MG63 (cell line): ENCODE results near the gene ZGRF1. TPM values are rescaled to one million over a fixed set of nuclear protein-coding genes. Genes with fewer than 3 reads are reported as not detected.
A peak's percentile ranks its signal among the peaks of the same experiment; 100 is the strongest.
"Not testable (repeated sequence)": the region's sequence is repeated elsewhere in the genome, so short reads cannot be mapped to it uniquely, and the experiment has no call there.

Experiments
- DNase-seq: peaks from one replicate; pipeline ENCODE4 v3.0.0-alpha.2; 2020
- H3K27me3 ChIP-seq: fragments of 250-450 bp; sonication (Bioruptor Pico); 2 replicates; pipeline ENCODE4 v1.5.1; 2020; ENCODE audit warnings: mild to moderate bottlenecking, moderate library complexity
- H3K36me3 ChIP-seq: fragments of 250-450 bp; sonication (Bioruptor Pico); 2 replicates; pipeline ENCODE4 v1.5.1; 2020; ENCODE audit warnings: mild to moderate bottlenecking, moderate library complexity
- H3K4me3 ChIP-seq: fragments of 250-450 bp; sonication (Bioruptor Pico); 2 replicates; pipeline ENCODE4 v1.5.1; 2020; ENCODE audit warnings: mild to moderate bottlenecking, moderate library complexity
- H3K9me3 ChIP-seq: fragments of 250-450 bp; sonication (Bioruptor Pico); 2 replicates; pipeline ENCODE4 v1.5.1; 2020; ENCODE audit warnings: mild to moderate bottlenecking, moderate library complexity
- total RNA-seq: library from RNA; depleted of rRNA; stranded (reverse); fragments of >200 nt; shearing (Covaris generic); gene quantifications from 2 replicates; pipeline ENCODE4 v1.2.3, GENCODE V29; 2014; ENCODE audit warnings: low replicate concordance

ZGRF1 gene
- total RNA-seq, 1 experiment from 2014 or later, result 2.5 TPM

DNA sequence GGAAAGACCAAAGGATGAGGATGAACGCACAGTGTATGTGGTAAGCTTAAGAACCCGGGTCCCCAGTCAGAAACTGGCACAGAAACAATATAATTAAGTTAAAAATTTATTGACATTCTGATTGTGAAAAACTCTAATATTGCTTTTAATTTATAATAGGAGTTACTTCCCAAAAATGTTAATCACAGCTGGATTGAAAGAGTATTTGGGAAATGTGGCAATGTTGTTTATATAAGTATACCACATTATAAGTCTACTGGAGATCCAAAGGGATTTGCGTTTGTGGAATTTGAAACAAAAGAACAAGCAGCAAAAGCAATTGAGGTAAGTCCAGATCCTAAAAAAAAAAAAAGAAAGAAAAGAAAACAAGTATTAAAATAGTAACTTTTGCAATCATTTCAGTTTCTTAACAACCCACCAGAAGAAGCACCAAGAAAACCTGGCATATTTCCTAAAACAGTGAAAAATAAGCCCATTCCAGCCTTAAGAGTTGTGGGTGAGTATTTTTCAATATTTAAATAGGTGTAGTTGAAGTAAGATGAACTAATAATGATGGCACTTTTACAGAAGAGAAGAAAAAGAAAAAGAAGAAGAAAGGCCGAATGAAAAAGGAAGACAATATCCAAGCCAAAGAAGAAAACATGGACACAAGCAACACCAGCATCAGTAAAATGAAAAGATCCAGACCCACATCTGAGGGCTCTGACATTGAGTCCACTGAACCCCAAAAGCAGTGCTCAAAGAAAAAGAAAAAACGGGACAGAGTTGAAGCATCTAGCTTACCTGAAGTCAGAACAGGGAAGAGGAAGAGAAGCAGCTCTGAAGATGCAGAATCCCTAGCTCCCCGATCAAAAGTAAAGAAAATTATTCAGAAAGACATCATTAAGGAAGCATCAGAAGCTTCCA is 10.2 kb upstream of the ZGRF1 start:
- Histone ChIP-seq H3K9me3 (no peaks in the 10 kb centered on the region), H3K4me3 (no peak overlapping the region), H3K36me3 (peaks cover 17% of the 10 kb centered on the region), H3K27me3 (no peaks in the 10 kb centered on the region)
- DNase-seq, result no peak

DNA sequence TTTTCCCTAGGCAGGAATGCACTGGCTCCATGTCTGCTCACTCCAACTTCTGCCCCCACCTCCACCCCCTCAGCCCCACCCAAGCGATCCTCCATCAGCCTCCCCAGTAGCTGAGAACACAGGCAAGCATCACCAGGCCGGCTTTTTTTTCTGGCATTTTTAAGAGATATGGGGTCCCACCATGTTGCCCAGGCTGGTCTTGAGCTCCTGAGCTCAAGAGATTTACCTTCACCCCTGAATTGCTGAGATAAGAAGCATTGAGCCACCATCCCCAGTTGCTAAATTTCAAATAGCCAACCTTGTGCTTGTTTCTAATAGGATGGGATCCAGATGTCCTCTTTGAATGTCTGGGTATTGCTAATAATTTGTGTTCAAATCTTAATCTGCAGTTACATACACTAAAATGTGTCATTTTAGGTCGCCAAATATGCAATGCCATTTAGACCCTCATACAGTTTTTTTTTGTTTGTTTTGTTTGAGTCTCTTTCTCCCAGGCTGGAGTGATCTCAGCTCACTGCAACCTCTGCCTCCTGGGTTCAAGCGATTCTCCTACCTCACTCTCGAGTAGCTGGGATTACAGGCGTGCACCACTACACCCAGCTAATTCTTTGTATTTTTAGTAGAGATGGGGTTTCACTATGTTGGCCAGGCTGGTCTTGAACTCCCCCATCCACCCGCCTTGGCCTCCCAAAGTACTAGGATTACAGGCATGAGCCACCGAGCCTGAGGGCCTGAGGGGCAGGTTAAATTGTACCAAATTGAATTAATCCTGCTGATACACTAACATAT is 9.0 kb upstream of the ZGRF1 start:
- Histone ChIP-seq H3K27me3 (no peaks in the 10 kb centered on the region), H3K36me3 (peaks cover 17% of the 10 kb centered on the region), H3K9me3 (no peaks in the 10 kb centered on the region), H3K4me3 (no peak overlapping the region)
- DNase-seq, result no peak

DNA sequence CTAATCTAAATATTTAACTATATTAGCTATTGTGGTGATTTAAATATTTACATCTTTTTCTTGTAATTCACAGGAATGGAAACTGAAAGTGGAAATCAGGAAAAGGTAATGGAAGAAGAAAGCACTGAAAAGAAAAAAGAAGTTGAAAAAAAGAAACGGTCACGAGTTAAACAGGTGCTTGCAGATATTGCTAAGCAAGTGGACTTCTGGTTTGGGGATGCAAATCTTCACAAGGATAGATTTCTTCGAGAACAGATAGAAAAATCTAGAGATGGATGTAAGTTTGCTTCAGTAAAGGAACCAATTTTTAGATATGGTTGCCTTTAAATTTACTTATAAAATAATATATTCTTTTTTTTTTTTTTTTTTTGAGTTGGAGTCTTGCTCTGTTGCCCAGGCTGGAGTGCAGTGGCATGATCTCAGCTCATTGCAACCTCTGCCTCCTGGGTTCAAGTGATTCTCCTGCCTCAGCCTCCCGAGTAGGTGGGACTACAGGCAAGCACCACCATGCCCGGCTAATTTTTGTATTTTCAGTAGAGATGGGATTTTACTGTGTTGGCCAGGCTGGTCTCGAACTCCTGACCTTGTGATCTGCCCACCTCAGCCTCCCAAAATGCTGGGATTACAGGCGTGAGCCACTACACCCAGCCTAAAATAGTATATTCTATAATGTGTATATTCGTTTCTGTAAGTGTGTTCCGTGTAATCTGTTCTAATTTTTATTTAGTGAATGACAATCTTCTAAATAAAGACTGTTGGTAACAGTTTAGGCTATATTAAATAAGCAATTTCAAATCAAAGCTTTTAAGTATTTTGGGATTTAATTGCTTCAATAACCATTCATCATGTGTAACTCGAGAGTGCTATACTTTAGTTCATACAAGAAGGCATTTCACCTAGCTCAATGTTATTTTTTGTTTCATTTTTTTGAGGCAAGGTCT is 8.2 kb upstream of the ZGRF1 start:
- H3K9me3 ChIP-seq, H3K27me3 ChIP-seq, DNase-seq, H3K4me3 ChIP-seq: not testable (repeated sequence)
- peaks cover 10% of the 10 kb centered on the region for H3K36me3 ChIP-seq

DNA sequence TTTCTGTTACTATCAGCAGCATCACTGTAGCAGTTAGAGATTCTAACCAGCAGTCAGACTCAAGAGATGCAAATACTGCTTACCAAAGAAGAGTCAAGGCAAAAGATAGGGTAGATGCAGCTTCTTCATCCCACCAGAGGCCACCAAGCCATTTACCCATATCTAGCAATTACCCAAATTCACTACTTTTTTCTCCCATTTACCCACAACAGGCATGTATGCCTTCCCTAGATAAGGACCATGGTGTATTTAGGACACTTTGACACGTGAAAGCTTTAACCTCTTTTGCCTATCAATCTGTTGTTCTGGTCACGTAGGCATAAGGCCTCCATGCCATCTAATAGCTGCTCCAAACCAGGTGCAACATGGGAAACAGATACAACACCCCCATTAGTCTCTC is 5.8 kb upstream of the ZGRF1 start:
- peaks cover 4% of the 10 kb centered on the region for H3K36me3 ChIP-seq
- H3K4me3 ChIP-seq, result no peak overlapping the region
- no peak for DNase-seq
- no peaks in the 10 kb centered on the region for H3K27me3 ChIP-seq
- no peaks in the 10 kb centered on the region for H3K9me3 ChIP-seq

DNA sequence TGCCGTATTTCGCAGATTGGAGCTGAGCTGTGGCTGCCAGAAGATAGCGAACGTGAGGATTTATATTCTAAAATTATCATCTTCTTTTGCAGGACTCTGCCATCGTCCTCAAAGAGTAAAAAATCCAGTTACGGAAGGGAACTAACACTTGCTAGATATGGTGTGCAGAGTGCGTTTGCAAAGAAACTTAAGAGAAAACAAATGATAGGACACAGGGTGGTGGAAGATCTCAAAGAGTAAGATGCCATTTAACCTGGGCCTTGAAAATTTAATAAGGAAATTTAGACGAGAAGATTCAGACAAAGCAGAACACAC is 800 bp upstream of the ZGRF1 start:
- no peak for DNase-seq
- Histone ChIP-seq H3K36me3 (no peaks in the 10 kb centered on the region), H3K4me3 (peak overlapping the region; percentile 83), H3K9me3 (no peaks in the 10 kb centered on the region), H3K27me3 (no peaks in the 10 kb centered on the region)

DNA sequence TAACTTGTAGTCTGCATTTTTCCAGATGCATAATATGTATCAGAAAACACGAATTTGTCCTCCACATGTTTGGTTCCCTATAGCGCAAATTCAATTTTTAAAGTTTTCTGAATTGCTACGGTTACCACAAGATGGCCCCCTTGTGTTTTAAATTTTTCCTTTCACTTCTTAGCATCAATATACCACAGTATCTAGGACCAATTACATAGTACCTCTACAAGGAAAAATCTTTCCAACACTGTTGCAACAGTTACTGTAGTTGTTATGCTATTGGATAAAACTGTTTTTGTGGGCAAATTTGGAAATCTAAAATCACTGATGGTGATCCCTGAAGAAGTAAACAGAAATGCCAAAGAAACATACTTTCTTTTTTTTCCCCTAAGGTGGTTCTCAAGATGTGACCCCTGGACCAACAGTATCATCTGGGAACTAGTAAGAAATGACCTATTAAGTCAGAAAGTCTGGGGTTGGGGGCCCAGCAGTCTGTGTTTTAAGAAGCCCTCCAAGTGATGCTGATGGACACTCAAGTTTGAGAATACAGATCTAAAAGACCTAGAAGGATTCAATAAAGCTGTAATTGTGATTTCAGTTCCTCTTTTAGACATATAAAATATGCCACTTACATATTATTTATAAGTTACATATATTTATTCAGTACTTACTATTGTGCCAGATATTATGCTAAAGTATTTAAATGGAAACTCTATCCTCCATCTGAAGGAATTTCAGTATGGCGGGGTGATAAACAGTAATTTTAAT is 3.1 kb downstream of the ZGRF1 start:
- Histone ChIP-seq H3K27me3 (no peaks in the 10 kb centered on the region), H3K9me3 (no peaks in the 10 kb centered on the region), H3K4me3 (no peak overlapping the region), H3K36me3 (no peaks in the 10 kb centered on the region)
- DNase-seq, result no peak

DNA sequence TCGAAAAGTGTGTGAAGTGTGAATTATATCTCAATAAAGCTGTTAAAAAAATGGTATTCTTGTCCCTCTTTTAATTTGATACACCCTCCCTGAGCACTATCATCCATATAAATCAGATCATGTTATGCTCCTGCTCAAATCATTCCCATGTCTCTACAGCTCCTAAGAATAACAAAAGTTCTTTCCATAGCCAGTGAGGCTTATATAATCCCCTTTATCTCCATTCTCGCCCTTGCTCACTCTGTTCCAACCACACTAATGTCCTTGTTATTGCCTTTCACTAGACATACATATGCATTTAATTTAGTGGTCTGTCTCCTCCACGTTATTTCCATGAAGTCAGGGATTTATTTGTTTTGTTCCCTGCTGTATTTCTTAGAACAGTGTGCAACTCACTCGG is 10.5 kb downstream of the ZGRF1 start:
- Histone ChIP-seq H3K4me3 (no peak overlapping the region), H3K36me3 (peaks cover 3% of the 10 kb centered on the region; the same call in 1 of the 2 replicates), H3K27me3 (no peaks in the 10 kb centered on the region), H3K9me3 (no peaks in the 10 kb centered on the region)
- no peak for DNase-seq

DNA sequence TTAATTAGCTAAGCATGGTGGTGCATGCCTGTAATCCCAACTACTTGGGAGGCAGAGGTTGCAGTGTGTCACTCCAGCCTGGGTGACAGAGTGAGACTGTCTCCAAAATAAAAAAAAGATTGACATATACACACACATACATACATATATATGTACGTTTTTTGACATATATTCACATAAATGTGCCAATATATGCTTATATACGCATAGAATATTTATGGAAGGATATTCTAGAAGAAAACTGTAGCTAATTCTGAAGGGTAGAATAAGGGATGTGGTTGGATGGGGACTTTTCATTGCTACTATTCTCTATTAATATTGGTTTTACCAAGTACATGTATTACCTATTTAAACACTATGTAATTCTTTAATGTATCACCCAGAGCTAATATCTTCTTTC is 19.7 kb downstream of the ZGRF1 start:
- DNase-seq, result no peak
- no peaks in the 10 kb centered on the region for H3K9me3 ChIP-seq
- H3K4me3 ChIP-seq, result no peak overlapping the region
- H3K36me3 ChIP-seq, result peaks cover 7% of the 10 kb centered on the region
- no peaks in the 10 kb centered on the region for H3K27me3 ChIP-seq

DNA sequence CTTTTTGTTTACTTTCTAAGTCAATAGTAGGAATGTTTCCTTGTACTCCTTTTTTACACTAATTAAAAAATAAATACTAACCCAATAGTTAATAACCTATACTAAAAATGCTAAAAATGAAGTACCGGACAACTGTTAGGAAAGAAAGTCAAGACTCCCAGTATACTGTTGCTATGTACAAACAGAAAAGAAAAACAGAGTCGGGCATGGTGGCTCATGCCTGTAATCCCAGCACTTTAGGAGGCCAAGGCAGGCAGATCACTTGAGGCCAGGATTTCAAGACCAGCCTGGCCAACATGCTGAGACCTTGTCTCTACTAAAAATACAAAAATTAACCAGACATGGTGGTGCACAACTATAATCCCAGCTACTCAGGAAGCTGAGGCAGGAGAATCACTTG is 23.9 kb downstream of the ZGRF1 start:
- not testable (repeated sequence) for DNase-seq, H3K36me3 ChIP-seq, H3K27me3 ChIP-seq, H3K9me3 ChIP-seq, H3K4me3 ChIP-seq

DNA sequence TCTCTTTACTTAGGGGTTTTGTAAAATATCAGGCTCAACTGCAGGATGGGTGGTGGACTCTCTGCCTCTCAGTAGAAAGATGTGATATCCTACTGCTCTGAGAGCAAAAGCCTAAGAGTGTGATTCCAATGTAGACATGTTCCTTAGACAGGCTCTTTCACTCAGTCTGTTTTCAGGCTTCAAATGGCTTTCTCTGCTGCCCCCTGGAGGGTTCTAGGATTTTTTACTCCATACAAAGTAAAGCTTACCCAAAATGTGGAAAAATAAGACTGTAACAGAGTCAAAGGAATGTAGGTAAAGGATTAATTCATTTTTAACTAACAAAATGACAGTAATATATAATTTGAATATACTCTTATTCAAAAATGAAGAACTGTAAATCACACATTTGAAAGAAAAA is 32.1 kb downstream of the ZGRF1 start:
- DNase-seq, result peak; percentile 2
- H3K4me3 ChIP-seq, result no peak overlapping the region
- no peaks in the 10 kb centered on the region for H3K9me3 ChIP-seq
- H3K36me3 ChIP-seq, result no peaks in the 10 kb centered on the region; the same call in 1 of the 2 replicates
- H3K27me3 ChIP-seq, result no peaks in the 10 kb centered on the region

DNA sequence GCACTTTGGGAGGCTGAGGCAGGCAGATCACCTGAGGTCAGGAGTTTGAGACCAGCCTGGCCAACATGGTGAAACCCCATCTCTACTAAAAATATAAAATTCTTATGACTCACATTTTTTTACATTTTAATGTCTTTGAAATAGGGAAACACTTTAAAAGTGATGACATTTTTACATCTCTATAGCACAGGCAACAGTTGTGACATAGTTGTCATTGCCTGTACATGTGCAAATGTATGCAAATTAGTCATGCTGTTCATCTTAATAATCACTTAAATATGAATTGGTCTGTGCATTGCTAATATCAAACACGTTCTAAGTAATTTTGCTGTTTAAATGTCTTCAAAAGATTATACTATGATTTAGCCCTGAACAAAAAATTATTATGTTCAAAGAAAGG is 41.7 kb downstream of the ZGRF1 start:
- Histone ChIP-seq H3K27me3 (no peaks in the 10 kb centered on the region), H3K4me3 (no peak overlapping the region), H3K9me3 (no peaks in the 10 kb centered on the region), H3K36me3 (no peaks in the 10 kb centered on the region)
- no peak for DNase-seq

DNA sequence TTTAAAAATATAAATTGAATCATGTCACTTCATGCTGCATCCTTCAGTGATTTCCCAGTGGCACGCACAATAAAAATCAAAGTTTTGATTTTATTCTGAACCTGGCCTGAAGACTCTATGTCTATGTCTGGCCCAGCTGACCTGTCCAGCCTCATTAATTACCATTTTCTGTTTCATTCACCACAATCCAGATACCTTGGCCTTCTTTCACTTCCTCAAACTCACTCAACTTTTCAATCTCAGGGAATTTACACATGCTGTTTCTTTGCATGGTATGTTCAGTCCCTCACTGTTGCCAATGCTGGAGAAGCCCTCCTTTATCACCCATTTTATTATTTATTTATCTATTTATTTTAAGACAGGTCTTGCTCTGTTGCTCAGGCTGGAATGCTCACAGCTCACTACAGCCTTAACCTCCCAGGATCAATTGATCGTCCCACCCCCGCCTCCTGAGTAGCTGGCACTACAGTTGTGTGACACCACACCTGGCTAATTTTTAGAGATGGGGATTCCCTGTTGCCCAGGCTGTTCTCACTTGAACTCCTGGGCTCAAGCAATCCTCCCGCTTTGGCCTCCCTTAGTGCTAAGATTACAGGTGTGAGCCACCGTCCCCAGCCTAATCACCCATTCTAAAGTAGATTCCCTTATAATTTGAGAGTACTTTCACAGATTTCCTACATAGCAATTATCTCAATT is 43.1 kb downstream of the ZGRF1 start:
- no peak for DNase-seq
- Histone ChIP-seq H3K36me3 (no peaks in the 10 kb centered on the region), H3K27me3 (no peaks in the 10 kb centered on the region), H3K4me3 (no peak overlapping the region), H3K9me3 (no peaks in the 10 kb centered on the region)

DNA sequence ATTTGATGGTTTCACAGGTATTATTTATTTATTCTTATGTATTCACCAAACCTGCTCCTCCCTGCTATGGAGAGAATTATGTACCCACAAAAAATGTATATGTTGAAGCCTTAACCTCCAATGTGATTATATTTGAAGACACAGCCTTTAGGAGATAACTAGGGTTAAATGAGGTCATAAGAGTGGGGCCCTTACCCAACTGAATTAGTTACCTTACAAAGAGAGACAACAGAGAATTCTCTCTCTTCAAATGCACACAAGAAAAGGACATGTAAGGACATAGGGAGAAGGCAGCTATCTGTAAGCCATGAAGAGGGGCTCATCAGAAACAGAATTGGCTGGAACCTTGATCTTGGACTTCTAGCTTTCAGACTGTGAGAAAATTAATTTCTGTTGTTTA is 44.0 kb downstream of the ZGRF1 start:
- no peak overlapping the region for H3K4me3 ChIP-seq
- H3K36me3 ChIP-seq, result no peaks in the 10 kb centered on the region
- no peaks in the 10 kb centered on the region for H3K9me3 ChIP-seq
- DNase-seq, result no peak
- no peaks in the 10 kb centered on the region for H3K27me3 ChIP-seq

DNA sequence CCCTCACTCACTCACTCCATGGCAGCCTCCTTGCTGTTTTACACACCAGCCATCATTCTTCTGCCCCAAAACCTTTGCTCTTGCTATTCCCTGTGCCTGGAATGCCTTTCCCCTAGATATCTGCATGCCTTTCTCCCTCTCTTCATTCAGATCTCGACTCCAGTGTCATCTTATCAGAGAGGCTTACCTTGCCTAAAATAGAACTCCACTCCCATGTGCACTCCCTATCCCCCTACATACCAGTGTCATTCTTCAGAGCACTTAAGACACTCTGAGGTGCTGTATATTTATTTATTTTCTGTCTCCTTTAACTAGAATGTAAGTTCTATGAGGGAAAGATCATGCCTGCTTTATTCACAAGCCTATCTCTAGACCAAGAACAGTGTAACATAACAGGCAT is 45.1 kb downstream of the ZGRF1 start:
- Histone ChIP-seq H3K27me3 (no peaks in the 10 kb centered on the region), H3K36me3 (no peaks in the 10 kb centered on the region), H3K9me3 (no peaks in the 10 kb centered on the region), H3K4me3 (no peak overlapping the region)
- no peak for DNase-seq

DNA sequence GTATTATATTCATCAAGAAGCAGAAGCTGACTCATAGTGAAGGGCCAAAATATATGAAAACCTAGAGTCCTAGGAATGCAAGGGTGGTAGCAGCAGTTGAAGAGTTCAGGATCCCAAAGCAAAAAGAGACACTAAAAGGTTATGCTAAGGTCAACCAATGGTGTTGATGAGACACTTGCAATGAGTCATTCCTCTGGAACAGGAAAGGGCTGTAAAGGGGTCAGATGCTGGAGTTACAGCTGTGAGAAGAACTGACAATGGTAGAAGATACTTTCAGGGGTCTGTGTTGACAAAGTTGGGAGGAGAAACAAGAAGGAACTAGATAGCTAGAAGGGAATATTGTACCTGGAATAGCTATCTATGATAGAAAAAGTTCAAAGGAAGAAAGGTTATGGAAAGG is 47.5 kb downstream of the ZGRF1 start:
- H3K36me3 ChIP-seq, result no peaks in the 10 kb centered on the region
- peak; percentile 1 for DNase-seq
- no peaks in the 10 kb centered on the region for H3K27me3 ChIP-seq
- H3K4me3 ChIP-seq, result no peak overlapping the region
- H3K9me3 ChIP-seq, result no peaks in the 10 kb centered on the region
